ENCODE results near the gene NEUROD4. TPM values are rescaled to one million over a fixed set of nuclear protein-coding genes. Genes with fewer than 3 reads are reported as not detected.
A peak's percentile ranks its signal among the peaks of the same experiment; 100 is the strongest.
"Not testable (repeated sequence)": the region's sequence is repeated elsewhere in the genome, so short reads cannot be mapped to it uniquely, and the experiment has no call there.

The NEUROD4 gene, protein sequence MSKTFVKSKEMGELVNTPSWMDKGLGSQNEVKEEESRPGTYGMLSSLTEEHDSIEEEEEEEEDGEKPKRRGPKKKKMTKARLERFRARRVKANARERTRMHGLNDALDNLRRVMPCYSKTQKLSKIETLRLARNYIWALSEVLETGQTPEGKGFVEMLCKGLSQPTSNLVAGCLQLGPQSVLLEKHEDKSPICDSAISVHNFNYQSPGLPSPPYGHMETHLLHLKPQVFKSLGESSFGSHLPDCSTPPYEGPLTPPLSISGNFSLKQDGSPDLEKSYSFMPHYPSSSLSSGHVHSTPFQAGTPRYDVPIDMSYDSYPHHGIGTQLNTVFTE
- not detected for total RNA-seq

DNA sequence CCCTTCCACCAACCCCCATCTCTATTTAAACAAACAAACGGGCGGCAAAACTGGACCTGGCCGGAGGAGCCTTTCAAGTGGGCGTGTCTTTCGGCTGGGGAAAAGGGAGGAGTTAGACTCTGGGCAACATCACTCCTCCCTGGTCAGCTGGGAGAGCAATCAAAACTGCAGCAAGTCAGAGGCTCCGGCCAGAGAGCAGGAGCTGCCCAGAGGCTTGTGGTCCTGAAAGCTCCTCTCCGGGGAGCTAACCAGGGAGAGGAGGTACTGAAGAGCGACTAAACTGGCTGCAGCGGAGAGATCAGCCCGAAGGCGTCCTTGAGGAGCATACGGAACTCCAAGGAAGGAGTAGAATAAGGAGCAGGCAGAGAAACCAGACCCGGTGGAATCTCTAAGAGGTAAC lies at the start of gene NEUROD4:
NEUROD4 (plus strand) TSS at position 191 of the 400 bp plus-strand sequence. CDS start 6,466 bp downstream, outside the sequence.
- peaks cover 7% of the 10 kb centered on the region for H3K4me1 ChIP-seq (ENCODE audit: insufficient read depth, low read length)
- H3K4me3 ChIP-seq (ENCODE audit: low read length): no peak within 1 kb of the TSS
- H3K9me3 ChIP-seq (ENCODE audit: low read depth, low read length): no peaks in the 10 kb centered on the region
- peaks cover 75% of the 10 kb centered on the region for H3K27me3 ChIP-seq (ENCODE audit: insufficient read depth, low read length)

DNA sequence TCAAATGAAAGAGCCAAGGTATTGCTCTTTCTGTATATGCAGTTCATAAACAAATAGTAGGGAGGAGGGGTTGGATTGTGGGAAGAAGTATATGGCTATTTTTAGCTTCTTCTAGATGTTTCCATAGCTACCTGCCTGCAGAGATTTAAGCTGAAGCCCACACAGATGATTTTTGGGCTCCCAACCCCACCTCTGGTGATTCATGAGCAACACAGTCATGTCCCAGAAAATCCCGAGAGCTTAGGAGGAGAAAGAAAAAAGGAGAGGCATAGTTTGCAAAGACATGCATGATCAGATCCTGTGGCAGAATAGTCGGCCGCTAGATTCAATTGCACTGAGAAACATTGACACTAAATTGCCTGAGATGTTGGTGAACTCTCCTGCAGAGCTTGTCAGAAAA lies 49.0 kb upstream of the NEUROD4 start:
- Histone ChIP-seq H3K4me3 (ENCODE audit: low read length) (no peak overlapping the region), H3K9me3 (ENCODE audit: low read depth, low read length) (no peaks in the 10 kb centered on the region), H3K27me3 (ENCODE audit: insufficient read depth, low read length) (no peaks in the 10 kb centered on the region), H3K4me1 (ENCODE audit: insufficient read depth, low read length) (peaks cover 4% of the 10 kb centered on the region)

DNA sequence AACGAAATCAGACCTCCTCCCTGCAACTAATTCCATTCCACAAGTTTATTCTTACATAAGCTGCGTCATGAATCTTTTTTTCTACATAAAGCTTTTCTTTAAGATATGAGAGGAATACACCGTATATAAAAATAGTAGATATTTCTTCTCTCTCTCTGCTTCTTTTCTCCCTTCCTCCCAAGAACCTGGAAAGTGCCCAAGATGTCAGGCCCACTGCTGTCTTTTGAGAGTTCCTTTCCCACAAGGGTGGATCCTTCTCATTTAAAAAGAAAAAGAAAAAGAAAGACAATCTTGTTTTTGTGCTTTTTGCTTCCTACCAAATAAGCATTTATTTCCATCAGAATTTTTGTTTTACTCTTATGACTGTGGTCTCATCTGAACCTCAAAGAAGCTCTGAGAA lies 46.2 kb upstream of the NEUROD4 start:
- no peaks in the 10 kb centered on the region for H3K27me3 ChIP-seq (ENCODE audit: insufficient read depth, low read length)
- H3K4me1 ChIP-seq (ENCODE audit: insufficient read depth, low read length): peaks cover 6% of the 10 kb centered on the region
- no peak overlapping the region for H3K4me3 ChIP-seq (ENCODE audit: low read length)
- H3K9me3 ChIP-seq (ENCODE audit: low read depth, low read length): no peaks in the 10 kb centered on the region

DNA sequence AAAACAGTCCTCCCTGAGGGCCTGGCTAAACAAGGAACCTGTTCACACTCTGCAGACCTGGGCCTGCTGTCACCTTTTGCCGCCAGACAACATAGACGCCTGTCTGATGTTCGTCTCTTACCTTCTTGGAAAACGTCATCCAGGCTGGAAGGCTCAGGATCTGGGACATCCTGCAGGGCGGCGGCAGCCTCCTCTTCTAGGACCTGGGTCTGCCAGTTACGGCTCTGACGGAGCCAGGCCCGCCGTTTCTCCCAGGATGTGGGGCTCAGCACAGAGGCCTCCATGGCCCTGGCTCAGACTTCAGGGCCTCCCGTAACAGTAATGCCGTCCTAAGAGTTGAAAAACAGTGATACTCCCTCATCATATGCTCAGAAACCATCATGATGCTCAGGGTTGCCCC lies 45.5 kb upstream of the NEUROD4 start:
- H3K4me1 ChIP-seq (ENCODE audit: insufficient read depth, low read length): peaks cover 10% of the 10 kb centered on the region
- no peak overlapping the region for H3K4me3 ChIP-seq (ENCODE audit: low read length)
- no peaks in the 10 kb centered on the region for H3K27me3 ChIP-seq (ENCODE audit: insufficient read depth, low read length)
- no peaks in the 10 kb centered on the region for H3K9me3 ChIP-seq (ENCODE audit: low read depth, low read length)

DNA sequence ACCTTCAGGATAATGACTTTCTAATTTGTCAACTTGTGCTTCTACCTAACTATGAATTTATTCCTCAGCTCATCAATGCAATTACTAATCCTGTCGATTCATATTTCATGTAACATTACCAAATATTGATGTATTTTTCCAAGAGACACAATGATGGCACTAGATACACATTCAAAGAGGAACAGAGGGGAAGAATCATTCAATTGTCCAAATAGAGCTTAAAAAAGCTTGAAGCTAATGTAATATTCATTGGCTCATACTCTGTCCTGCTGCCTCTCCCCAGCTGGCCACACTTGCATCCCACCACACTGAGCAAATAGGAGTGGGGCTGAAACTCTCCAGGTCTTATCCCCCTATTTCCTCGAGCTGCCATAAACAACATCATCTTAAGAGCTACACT lies 44.5 kb upstream of the NEUROD4 start:
- Histone ChIP-seq H3K4me1 (ENCODE audit: insufficient read depth, low read length) (peaks cover 9% of the 10 kb centered on the region), H3K27me3 (ENCODE audit: insufficient read depth, low read length) (no peaks in the 10 kb centered on the region), H3K4me3 (ENCODE audit: low read length) (no peak overlapping the region), H3K9me3 (ENCODE audit: low read depth, low read length) (no peaks in the 10 kb centered on the region)

DNA sequence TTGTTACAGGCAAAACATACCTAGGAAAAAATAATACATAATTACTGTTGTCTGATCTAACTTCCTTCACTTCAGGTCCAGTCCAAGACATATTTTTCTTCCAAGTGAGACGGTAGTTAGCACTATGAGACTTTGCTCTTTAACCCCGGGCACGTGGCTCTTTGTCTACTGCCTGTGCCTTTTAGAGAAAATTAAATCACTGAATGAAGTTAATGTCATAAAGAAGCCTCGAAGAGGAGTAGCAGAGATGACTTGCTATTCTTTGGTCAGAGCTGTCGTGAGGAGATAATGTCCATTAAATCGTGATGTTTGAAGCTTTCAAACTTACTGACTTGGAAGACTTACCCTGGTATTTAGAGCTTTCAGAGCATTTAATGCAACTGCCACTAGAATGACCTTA lies 43.9 kb upstream of the NEUROD4 start:
- Histone ChIP-seq H3K4me3 (ENCODE audit: low read length) (no peak overlapping the region), H3K9me3 (ENCODE audit: low read depth, low read length) (no peaks in the 10 kb centered on the region), H3K27me3 (ENCODE audit: insufficient read depth, low read length) (no peaks in the 10 kb centered on the region), H3K4me1 (ENCODE audit: insufficient read depth, low read length) (peaks cover 15% of the 10 kb centered on the region)

DNA sequence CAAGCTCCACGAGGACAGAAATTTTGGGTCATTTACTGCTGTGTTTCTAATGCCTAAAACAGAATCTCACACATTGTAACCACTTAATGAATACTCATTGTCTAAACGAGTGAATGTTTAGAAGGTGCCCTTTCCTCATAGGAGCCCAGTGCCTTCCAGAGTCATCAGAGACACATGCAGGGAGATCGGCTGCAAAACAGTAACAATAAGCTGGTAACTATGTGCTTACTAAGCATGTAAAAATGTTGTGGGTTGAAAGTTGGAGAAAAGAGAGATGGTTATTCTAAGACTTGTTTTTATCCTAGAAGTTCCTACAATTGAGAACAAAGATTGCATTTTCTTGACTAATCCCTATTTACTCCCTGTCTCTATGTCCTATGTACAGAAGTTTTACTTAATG lies 42.6 kb upstream of the NEUROD4 start:
- no peaks in the 10 kb centered on the region for H3K9me3 ChIP-seq (ENCODE audit: low read depth, low read length)
- no peaks in the 10 kb centered on the region for H3K27me3 ChIP-seq (ENCODE audit: insufficient read depth, low read length)
- H3K4me3 ChIP-seq (ENCODE audit: low read length): no peak overlapping the region
- peaks cover 21% of the 10 kb centered on the region for H3K4me1 ChIP-seq (ENCODE audit: insufficient read depth, low read length)

DNA sequence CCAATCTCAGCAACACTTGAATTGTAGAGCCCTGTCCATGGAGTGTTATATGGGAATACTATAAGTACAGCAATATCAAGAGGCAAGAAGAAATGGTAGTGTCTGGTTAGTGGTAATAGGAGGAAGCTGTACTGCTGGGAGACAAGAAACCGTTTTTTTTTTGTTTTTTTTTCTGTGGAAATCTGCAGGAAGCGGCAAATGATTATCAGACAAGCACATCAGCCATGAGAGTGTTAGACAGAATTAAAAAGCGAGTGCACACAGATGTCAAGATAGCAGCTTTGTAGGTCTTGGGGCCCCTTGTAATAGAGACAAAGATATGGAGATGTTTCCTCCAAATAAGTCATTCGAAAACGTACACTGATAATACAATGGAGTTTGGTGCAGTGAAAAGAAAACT lies 41.9 kb upstream of the NEUROD4 start:
- H3K4me3 ChIP-seq (ENCODE audit: low read length): no peak overlapping the region
- H3K27me3 ChIP-seq (ENCODE audit: insufficient read depth, low read length): no peaks in the 10 kb centered on the region
- H3K9me3 ChIP-seq (ENCODE audit: low read depth, low read length): no peaks in the 10 kb centered on the region
- peaks cover 23% of the 10 kb centered on the region for H3K4me1 ChIP-seq (ENCODE audit: insufficient read depth, low read length)

DNA sequence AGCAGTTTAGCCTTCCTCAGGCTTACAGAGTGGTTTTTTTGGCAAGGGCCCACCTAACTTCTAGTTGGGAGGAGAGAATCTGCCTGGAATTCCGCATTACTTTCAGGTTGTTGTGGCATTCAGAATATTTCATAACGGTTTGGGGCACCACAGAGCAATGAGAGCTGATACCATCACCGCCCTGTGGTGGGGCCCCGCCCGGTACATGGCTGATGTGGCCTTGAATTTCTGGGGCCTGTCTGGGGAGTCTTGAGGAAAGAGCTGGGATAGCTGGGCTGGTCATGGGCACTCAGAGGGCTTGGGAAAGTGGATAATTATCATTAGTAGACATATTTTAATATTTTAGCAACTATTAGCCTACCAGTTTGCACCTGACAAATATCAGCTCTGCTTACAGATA lies 39.4 kb upstream of the NEUROD4 start:
- Histone ChIP-seq H3K27me3 (ENCODE audit: insufficient read depth, low read length) (no peaks in the 10 kb centered on the region), H3K4me1 (ENCODE audit: insufficient read depth, low read length) (peaks cover 48% of the 10 kb centered on the region), H3K4me3 (ENCODE audit: low read length) (peak overlapping the region; percentile 13), H3K9me3 (ENCODE audit: low read depth, low read length) (no peaks in the 10 kb centered on the region)

DNA sequence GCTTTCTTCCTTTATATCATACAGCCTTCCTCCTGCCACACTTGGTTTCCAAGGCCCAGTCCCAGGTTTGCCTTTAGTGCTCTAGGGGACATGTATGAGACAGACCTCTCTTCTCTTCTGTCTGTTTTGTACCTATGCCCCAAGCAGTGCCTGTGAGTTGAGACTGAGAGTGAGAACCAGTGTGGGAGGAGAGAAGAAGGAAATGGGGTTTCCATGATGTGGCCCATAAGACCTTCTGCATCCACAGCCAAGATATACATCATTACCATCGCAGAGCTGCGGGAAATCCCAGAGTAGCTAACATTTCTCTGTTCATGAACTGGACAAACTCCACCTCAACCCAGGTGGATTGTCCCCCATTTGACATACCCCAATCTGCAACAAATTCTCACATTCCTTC lies 38.0 kb upstream of the NEUROD4 start:
- no peaks in the 10 kb centered on the region for H3K9me3 ChIP-seq (ENCODE audit: low read depth, low read length)
- H3K4me3 ChIP-seq (ENCODE audit: low read length): peak overlapping the region; percentile 1
- H3K4me1 ChIP-seq (ENCODE audit: insufficient read depth, low read length): peaks cover 49% of the 10 kb centered on the region
- no peaks in the 10 kb centered on the region for H3K27me3 ChIP-seq (ENCODE audit: insufficient read depth, low read length)

DNA sequence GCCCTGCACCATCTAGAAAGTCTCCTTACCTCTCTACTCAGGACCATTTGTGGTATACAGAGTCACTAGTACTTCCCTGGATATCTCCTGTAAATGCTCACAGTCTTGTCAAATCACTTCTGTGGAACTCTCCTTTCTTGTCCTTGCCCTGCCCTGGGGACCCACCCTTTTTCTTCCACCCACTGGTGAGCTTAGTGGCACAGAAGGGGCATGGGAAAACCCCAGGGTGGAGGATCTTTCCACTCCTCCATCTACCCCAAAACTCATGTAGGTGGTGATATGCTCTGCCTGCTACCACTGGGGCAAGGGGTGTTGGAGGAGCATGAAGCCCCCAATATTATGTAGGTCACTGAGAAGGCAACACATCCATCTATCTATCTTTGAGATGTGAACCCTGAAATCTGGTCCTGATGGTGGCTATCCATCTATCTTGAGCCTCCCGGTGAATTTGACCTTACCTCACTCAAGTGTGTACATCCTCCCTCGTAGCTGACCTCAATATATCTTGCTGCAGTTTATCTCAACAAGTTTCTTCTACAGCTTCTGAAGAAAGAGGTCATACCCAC lies 36.2 kb upstream of the NEUROD4 start:
- H3K4me3 ChIP-seq (ENCODE audit: low read length): peak overlapping the region; percentile 47
- no peaks in the 10 kb centered on the region for H3K27me3 ChIP-seq (ENCODE audit: insufficient read depth, low read length)
- H3K9me3 ChIP-seq (ENCODE audit: low read depth, low read length): no peaks in the 10 kb centered on the region
- peaks cover 49% of the 10 kb centered on the region for H3K4me1 ChIP-seq (ENCODE audit: insufficient read depth, low read length)

DNA sequence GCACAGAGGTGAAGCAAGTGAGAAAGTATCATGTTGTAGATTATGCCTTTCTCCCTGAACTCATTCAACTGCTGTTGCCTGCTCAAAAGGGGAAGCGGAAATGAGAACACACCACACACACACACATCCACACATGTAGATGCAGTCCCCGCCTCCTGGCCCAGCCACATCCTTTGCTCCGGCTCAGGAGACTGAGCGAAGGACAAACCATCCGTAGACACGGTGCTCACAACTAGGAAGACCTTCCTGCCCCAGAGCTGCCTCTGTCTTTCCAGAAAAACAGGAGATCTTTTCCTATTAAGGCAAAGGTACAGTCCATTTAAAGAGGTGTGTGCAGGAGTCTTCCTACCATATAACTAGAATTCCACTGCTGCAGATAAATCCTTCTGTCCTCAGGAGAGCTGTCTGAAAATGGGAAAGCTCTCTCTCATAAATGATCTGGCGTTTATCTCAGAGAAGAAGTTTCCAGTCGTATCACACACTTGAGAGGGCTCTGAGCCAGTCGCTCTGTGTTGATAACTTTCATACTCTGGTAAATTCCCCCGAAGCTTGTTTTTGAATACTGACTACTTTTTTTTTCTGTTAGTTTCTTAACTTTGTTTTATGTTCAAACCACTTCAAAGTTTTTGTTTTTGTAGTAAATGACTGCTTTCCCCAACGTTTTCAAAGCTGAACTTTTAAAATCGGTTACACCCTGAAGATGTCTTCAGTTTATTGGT lies 35.0 kb upstream of the NEUROD4 start, which contains the start of gene TESPA1:
TESPA1 (minus strand) TSS at position 105 of the 719 bp plus-strand sequence. CDS start 10,200 bp downstream, outside the sequence.
- no peaks in the 10 kb centered on the region for H3K27me3 ChIP-seq (ENCODE audit: insufficient read depth, low read length)
- peaks cover 46% of the 10 kb centered on the region for H3K4me1 ChIP-seq (ENCODE audit: insufficient read depth, low read length)
- peak within 1 kb of the TSS; percentile 47 for H3K4me3 ChIP-seq (ENCODE audit: low read length)
- H3K9me3 ChIP-seq (ENCODE audit: low read depth, low read length): no peaks in the 10 kb centered on the region

DNA sequence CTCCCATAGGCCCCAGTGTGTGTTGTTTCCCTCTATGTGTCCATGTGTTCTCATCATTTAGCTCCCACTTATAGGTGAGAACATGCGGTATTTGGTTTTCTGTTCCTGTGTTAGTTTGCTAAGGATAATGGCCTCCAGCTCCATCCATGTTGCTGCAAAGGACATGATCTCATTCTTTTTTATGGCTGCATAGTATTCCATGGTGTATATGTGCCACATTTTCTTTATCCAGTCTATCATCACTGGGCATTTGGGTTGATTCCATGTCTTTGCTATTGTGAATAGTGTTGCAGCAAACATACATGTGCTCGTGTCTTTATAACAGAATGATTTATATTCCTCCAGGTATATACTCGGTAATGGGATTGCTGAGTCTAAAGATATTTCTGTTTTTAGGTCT lies 33.0 kb upstream of the NEUROD4 start:
- H3K9me3 ChIP-seq (ENCODE audit: low read depth, low read length); H3K27me3 ChIP-seq (ENCODE audit: insufficient read depth, low read length); H3K4me3 ChIP-seq (ENCODE audit: low read length): not testable (repeated sequence)
- peaks cover 49% of the 10 kb centered on the region for H3K4me1 ChIP-seq (ENCODE audit: insufficient read depth, low read length)

DNA sequence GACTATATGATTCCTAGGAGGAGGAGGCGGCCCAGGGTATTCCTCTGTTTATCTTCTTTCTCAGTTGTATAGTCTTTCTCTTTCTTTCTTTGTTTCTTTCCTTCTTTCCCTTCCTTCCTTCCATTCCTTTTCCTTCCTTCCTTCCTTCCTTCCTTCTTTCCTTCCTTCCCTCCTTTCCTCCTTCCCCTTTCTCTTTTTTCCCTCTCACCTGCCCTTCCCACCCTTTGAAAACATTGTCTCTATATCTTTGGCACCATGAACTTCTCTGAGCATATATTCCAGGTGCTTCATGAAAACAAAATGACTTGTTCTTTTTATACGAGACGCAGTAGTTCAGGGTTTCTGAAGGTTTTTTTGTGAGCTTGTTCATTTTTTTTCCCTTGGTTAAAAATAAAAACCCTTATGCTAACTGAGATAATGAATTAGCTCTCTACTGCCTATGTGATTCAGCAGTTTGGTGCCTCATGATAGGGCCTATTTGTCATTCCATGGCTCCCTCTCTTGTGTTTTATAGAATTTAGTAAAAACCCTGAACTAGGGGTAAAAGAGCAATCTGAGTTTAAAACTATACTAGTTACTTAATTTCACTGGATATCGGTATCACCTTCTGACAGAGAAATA lies 32.1 kb upstream of the NEUROD4 start:
- no peaks in the 10 kb centered on the region for H3K27me3 ChIP-seq (ENCODE audit: insufficient read depth, low read length)
- no peaks in the 10 kb centered on the region for H3K9me3 ChIP-seq (ENCODE audit: low read depth, low read length)
- no peak overlapping the region for H3K4me3 ChIP-seq (ENCODE audit: low read length)
- peaks cover 52% of the 10 kb centered on the region for H3K4me1 ChIP-seq (ENCODE audit: insufficient read depth, low read length)

DNA sequence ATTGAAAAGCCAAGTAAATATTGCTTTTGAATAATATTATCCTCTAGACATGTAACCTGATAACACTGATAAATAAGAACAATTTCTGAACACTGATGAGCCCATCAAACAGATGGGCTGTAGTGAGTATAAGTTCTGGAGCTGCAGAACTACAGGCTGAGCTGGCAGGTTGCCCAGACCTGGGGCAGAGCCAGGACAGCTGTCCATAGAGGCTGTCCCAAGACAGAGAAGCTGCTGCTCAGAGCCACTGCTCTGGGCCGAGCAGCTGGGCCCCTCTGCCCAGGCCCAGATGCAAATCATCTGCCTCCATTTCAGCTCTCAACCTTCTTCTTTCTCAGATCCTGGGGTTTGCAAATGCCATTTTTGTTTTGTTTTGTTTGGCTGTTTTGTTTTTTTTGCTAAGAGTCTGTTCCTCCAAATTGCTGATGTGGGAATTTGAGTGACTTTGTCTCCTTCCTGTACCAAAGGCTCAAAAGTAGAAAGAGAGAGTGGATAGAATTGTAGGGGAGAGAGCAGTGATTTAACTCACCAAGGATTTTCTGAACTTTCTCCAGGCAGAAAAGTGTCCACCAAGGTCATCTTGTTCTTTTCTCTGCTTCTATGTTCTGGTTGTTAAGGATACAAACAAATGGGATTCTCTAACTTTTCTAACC lies 31.2 kb upstream of the NEUROD4 start:
- Histone ChIP-seq H3K4me1 (ENCODE audit: insufficient read depth, low read length) (peaks cover 44% of the 10 kb centered on the region), H3K27me3 (ENCODE audit: insufficient read depth, low read length) (no peaks in the 10 kb centered on the region), H3K4me3 (ENCODE audit: low read length) (no peak overlapping the region), H3K9me3 (ENCODE audit: low read depth, low read length) (no peaks in the 10 kb centered on the region)

Data from mononuclear cell (primary cell).